ENCODE results near the gene NPAS3. TPM values are rescaled to one million over a fixed set of nuclear protein-coding genes. Genes with fewer than 3 reads are reported as not detected.

NPAS3 gene
- total RNA-seq, 1 experiment from 2014 or later, result not detected

DNA sequence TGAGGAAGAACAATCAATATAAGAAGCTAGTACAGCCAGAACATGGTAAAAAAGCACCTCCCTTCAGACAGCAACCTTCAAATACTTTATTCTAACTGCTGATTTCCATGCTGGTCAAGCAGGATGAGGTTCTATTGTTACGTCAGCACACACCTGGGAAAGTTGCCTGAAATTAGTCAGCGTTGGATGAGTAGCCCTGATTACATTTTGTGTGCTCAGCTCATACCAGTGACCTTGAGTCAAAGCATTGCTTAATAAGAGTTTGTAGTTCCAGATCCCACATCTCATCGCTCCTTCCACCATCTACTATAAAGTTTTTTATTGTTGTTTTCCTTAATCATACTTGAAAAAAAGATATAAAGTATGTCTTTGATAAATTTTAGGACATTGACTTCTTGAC is 650.7 kb downstream of the NPAS3 start:
- intact Hi-C loops (cut with micrococcal nuclease), result no loop called here
- Histone ChIP-seq H3K4me2 (ENCODE audit: low read length) (no peak overlapping the region), H3K27me3 (ENCODE audit: insufficient read depth, low read length) (no peaks in the 10 kb centered on the region), H4K20me1 (ENCODE audit: insufficient read depth) (no peaks in the 10 kb centered on the region), H3K79me2 (ENCODE audit: insufficient read depth, low read length) (no peaks in the 10 kb centered on the region), H3K9me2 (ENCODE audit: insufficient read depth) (no peaks in the 10 kb centered on the region), H3K9ac (ENCODE audit: low read length) (no peak overlapping the region), H3K36me3 (ENCODE audit: control insufficient read depth in 1 of 2, insufficient read depth in 2 of 2, low read length in 2 of 2) (no peaks in the 10 kb centered on the region), H3K4me1 (ENCODE audit: control insufficient read depth in 1 of 2, insufficient read depth in 2 of 2, low read length in 2 of 2) (no peaks in the 10 kb centered on the region), H2AFZ (ENCODE audit: low read depth, low read length, poor library complexity, severe bottlenecking) (no peak overlapping the region), H3K9me3 (ENCODE audit: control insufficient read depth in 1 of 2, insufficient read depth in 1 of 2, low read depth in 1 of 2, low read length in 2 of 2) (no peaks in the 10 kb centered on the region), H3K4me3 (replicated peaks in 1 of 2; ENCODE audit: low read depth in 1 of 2, low read length in 2 of 2) (no peak overlapping the region), H3K27ac (ENCODE audit: low read depth, low read length) (no peak overlapping the region)
- no peak for TF ChIP-seq EZH2 (IDR thresholded peaks at IDR 0.05)
- TF ChIP-seq RAD21 (IDR thresholded peaks at IDR 0.05; ENCODE audit: low read depth), result no peak
- TF ChIP-seq SRF (IDR thresholded peaks at IDR 0.05; ENCODE audit: low read depth), result no peak
- TF ChIP-seq FOSL1 (IDR thresholded peaks at IDR 0.05; ENCODE audit: low read depth), result no peak
- TF ChIP-seq EGR1 (IDR thresholded peaks at IDR 0.05; ENCODE audit: low read depth), result no peak
- TF ChIP-seq, protein P1, sequence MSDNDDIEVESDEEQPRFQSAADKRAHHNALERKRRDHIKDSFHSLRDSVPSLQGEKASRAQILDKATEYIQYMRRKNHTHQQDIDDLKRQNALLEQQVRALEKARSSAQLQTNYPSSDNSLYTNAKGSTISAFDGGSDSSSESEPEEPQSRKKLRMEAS (IDR thresholded peaks at IDR 0.05), result no peak
- TF ChIP-seq EZH2phosphoT487 (IDR thresholded peaks at IDR 0.05; ENCODE audit: borderline replicate concordance), result no peak
- no peak for TF ChIP-seq CBX3 (IDR thresholded peaks at IDR 0.05; ENCODE audit: low read depth)
- TF ChIP-seq ZNF274 (IDR thresholded peaks at IDR 0.05; ENCODE audit: low read depth, low read length), result no peak
- TF ChIP-seq CEBPB (IDR thresholded peaks at IDR 0.05; ENCODE audit: low read depth), result no peak
- no peak for TF ChIP-seq SIN3A (IDR thresholded peaks at IDR 0.05; ENCODE audit: low read depth)
- no peak for TF ChIP-seq POLR2A (IDR thresholded peaks at IDR 0.05; ENCODE audit: borderline replicate concordance, extremely low read depth, insufficient read depth, insufficient read length)
- TF ChIP-seq YY1 (IDR thresholded peaks at IDR 0.05; ENCODE audit: extremely low read depth, insufficient replicate concordance, low read depth, low read length), result no peak
- no peak for TF ChIP-seq CTCF (IDR thresholded peaks at IDR 0.05 in 2 of 3, conservative IDR thresholded peaks at IDR 0.05 in 1 of 3; ENCODE audit: borderline replicate concordance in 1 of 3, insufficient read depth in 1 of 3, low read depth in 2 of 3, low read length in 2 of 3)
- no peak for TF ChIP-seq SP1 (IDR thresholded peaks at IDR 0.05; ENCODE audit: low read depth)
- TF ChIP-seq POLR2AphosphoS5 (IDR thresholded peaks at IDR 0.05; ENCODE audit: low read depth, low read length), result no peak
- BruUV-seq (replicated peaks), result no TSS peak
- RAD21 ChIA-PET (ENCODE audit: low non-redundant PET in 1 of 2, low total read pairs in 2 of 2, uncharacterized antibody in 2 of 2, unreplicated experiment in 2 of 2), result no interaction called here
- CTCF ChIA-PET, result no interaction called here
- POLR2A ChIA-PET, result no interaction called here
- no peak for DNase-seq (ENCODE audit: low read depth, low spot score)
- no peak for ATAC-seq
